HEK293 (cell line): ENCODE data around the gene RPS6KA4.

Source experiments
- CTCF ChIA-PET: fragments of 350-600 bp; formaldehyde crosslinking; extraction: SDS; loops from one replicate; lab custom pipeline; 2021; ENCODE audit warnings: antibody characterized with exemption; lab: Yijun Ruan, JAX
- POLR2A ChIA-PET: fragments of 300-600 bp; formaldehyde crosslinking; extraction: SDS; loops from one replicate; lab custom pipeline; 2020; ENCODE audit warnings: antibody characterized with exemption, inconsistent platforms; lab: Yijun Ruan, JAX
- H3K27ac ChIP-seq: fragments of 200-500 bp; sonication (Bioruptor generic); 2 replicates; pipeline ENCODE4 v1.5.1; 2014; ENCODE audit warnings: low read depth, low read length, control low read depth, inconsistent platforms; ENCODE audit errors: extremely low read depth
- H3K36me3 ChIP-seq, 2 experiments: fragments of 200-500 bp in 1 of 2; sonication (Bioruptor generic) in 1 of 2; 1 replicate in 1 of 2; 2 replicates in 1 of 2; pipeline ENCODE4 v1.5.1; 2014 to 2017; ENCODE audit warnings: inconsistent platforms in 2 of 2, low read length in 2 of 2; ENCODE audit not compliant: control insufficient read depth in 2 of 2, insufficient read depth in 1 of 2
- H3K4me1 ChIP-seq: fragments of 200-500 bp; sonication (Bioruptor generic); 2 replicates; pipeline ENCODE4 v1.5.1; 2014; ENCODE audit warnings: mild to moderate bottlenecking, low read length, inconsistent platforms; ENCODE audit not compliant: control insufficient read depth, insufficient read depth
- H3K4me3 ChIP-seq: 2 replicates; pipeline ENCODE4 v1.5.1; 2011; ENCODE audit warnings: low read depth, mild to moderate bottlenecking, control low read depth, low read length, moderate library complexity
- H3K9me3 ChIP-seq: fragments of 200-500 bp; sonication (Bioruptor generic); 2 replicates; pipeline ENCODE4 v1.5.1; 2014; ENCODE audit warnings: low read depth, low read length, inconsistent platforms; ENCODE audit not compliant: control insufficient read depth, insufficient read depth
- GLI4 ChIP-seq: fragments of 450-650 bp; formaldehyde crosslinking; IDR thresholded peaks from 2 replicates; pipeline ENCODE4 v1.5.1; 2016; ENCODE audit warnings: missing biosample characterization, missing genetic modification characterization
- GLIS1 ChIP-seq: fragments of 450-650 bp; formaldehyde crosslinking; IDR thresholded peaks from 2 replicates; pipeline ENCODE4 v1.5.1; 2016; ENCODE audit warnings: missing biosample characterization, missing genetic modification characterization
- GLIS2 ChIP-seq: fragments of 450-650 bp; formaldehyde crosslinking; IDR thresholded peaks from 2 replicates; pipeline ENCODE4 v1.5.1; 2016; ENCODE audit warnings: missing biosample characterization, missing genetic modification characterization
- IKZF3 ChIP-seq: fragments of 450-650 bp; IDR thresholded peaks from 2 replicates; pipeline ENCODE4 v1.5.0; 2018; ENCODE audit warnings: missing biosample characterization, mild to moderate bottlenecking, missing genetic modification characterization, moderate library complexity
- PRDM1 ChIP-seq: fragments of 450-650 bp; formaldehyde crosslinking; IDR thresholded peaks from 2 replicates; pipeline ENCODE4; 2016; ENCODE audit warnings: missing biosample characterization, missing genetic modification characterization
- SP2 ChIP-seq: fragments of 450-650 bp; formaldehyde crosslinking; IDR thresholded peaks from 2 replicates; pipeline ENCODE4 v1.5.1; 2016; ENCODE audit warnings: missing biosample characterization, missing genetic modification characterization
- SP3 ChIP-seq: fragments of 450-650 bp; formaldehyde crosslinking; IDR thresholded peaks from 2 replicates; pipeline ENCODE4 v1.5.1; 2016; ENCODE audit warnings: missing biosample characterization, missing genetic modification characterization
- TRIM28 ChIP-seq: IDR thresholded peaks from 2 replicates; pipeline ENCODE4 v1.6.1; 2011; ENCODE audit warnings: low read length, control low read depth, borderline replicate concordance
- YY2 ChIP-seq: fragments of 450-650 bp; formaldehyde crosslinking; IDR thresholded peaks from 2 replicates; pipeline ENCODE4 v1.5.1; 2016; ENCODE audit warnings: missing biosample characterization, missing genetic modification characterization
- ZBTB11 ChIP-seq: fragments of 450-650 bp; formaldehyde crosslinking; conservative IDR thresholded peaks from 2 replicates; pipeline ENCODE4 v1.5.1; 2016; ENCODE audit warnings: low read depth, missing biosample characterization, missing genetic modification characterization
- ZBTB17 ChIP-seq: fragments of 450-650 bp; formaldehyde crosslinking; IDR thresholded peaks from 2 replicates; pipeline ENCODE4 v1.5.1; 2016; ENCODE audit warnings: missing biosample characterization, missing genetic modification characterization
- ZBTB48 ChIP-seq: fragments of 450-650 bp; formaldehyde crosslinking; IDR thresholded peaks from 2 replicates; pipeline ENCODE4 v1.5.1; 2016; ENCODE audit warnings: missing biosample characterization, missing genetic modification characterization
- ZNF114 ChIP-seq: fragments of 450-650 bp; formaldehyde crosslinking; IDR thresholded peaks from 2 replicates; pipeline ENCODE4 v1.5.0; 2017; ENCODE audit warnings: missing biosample characterization, missing genetic modification characterization
- ZNF19 ChIP-seq: fragments of 450-650 bp; formaldehyde crosslinking; IDR thresholded peaks from 2 replicates; pipeline ENCODE4; 2016; ENCODE audit warnings: missing biosample characterization, missing genetic modification characterization, low read depth
- ZNF211 ChIP-seq: fragments of 450-650 bp; formaldehyde crosslinking; IDR thresholded peaks from 2 replicates; pipeline ENCODE4 v1.5.1; 2016; ENCODE audit warnings: low read depth, missing biosample characterization, missing genetic modification characterization
- ZNF341 ChIP-seq: fragments of 450-650 bp; formaldehyde crosslinking; IDR thresholded peaks from 2 replicates; pipeline ENCODE4; 2016; ENCODE audit warnings: low read depth, missing biosample characterization, missing genetic modification characterization
- ZNF391 ChIP-seq: fragments of 450-650 bp; formaldehyde crosslinking; IDR thresholded peaks from 2 replicates; pipeline ENCODE4 v1.5.1; 2016; ENCODE audit warnings: low read depth, missing biosample characterization, missing genetic modification characterization, borderline replicate concordance
- ZNF394 ChIP-seq: fragments of 450-650 bp; formaldehyde crosslinking; IDR thresholded peaks from 2 replicates; pipeline ENCODE4 v1.5.1; 2016; ENCODE audit warnings: missing biosample characterization, missing genetic modification characterization, mild to moderate bottlenecking, moderate library complexity, borderline replicate concordance
- ZNF488 ChIP-seq: fragments of 450-650 bp; formaldehyde crosslinking; IDR thresholded peaks from 2 replicates; pipeline ENCODE4 v1.5.1; 2016; ENCODE audit warnings: missing biosample characterization, missing genetic modification characterization
- ZNF561 ChIP-seq: fragments of 450-650 bp; IDR thresholded peaks from 2 replicates; pipeline ENCODE4 v1.5.1; 2018; ENCODE audit warnings: missing biosample characterization, missing genetic modification characterization, borderline replicate concordance
- ZNF600 ChIP-seq: fragments of 450-650 bp; formaldehyde crosslinking; IDR thresholded peaks from 2 replicates; pipeline ENCODE4 v1.5.1; 2016; ENCODE audit warnings: missing biosample characterization, missing genetic modification characterization
- ZNF670 ChIP-seq: fragments of 450-650 bp; formaldehyde crosslinking; IDR thresholded peaks from 2 replicates; pipeline ENCODE4 v1.5.1; 2016; ENCODE audit warnings: missing biosample characterization, missing genetic modification characterization, low read depth
- TF ChIP-seq, protein P1 (sequence below): fragments of 450-650 bp; formaldehyde crosslinking; IDR thresholded peaks from 2 replicates; pipeline ENCODE4 v1.5.1; 2016; ENCODE audit warnings: missing biosample characterization, missing genetic modification characterization

Gene RPS6KA4

GRCh38 chr11:64372021-64372420 is 13.1 kb downstream of the RPS6KA4 start:
- TF ChIP-seq ZNF391 (tag by site-specific recombination), result no peak
- 0 out of 2 replicates have a peak, but pooled peaks have one; percentile 21 for TF ChIP-seq GLIS2 (tag by site-specific recombination)

DNA sequence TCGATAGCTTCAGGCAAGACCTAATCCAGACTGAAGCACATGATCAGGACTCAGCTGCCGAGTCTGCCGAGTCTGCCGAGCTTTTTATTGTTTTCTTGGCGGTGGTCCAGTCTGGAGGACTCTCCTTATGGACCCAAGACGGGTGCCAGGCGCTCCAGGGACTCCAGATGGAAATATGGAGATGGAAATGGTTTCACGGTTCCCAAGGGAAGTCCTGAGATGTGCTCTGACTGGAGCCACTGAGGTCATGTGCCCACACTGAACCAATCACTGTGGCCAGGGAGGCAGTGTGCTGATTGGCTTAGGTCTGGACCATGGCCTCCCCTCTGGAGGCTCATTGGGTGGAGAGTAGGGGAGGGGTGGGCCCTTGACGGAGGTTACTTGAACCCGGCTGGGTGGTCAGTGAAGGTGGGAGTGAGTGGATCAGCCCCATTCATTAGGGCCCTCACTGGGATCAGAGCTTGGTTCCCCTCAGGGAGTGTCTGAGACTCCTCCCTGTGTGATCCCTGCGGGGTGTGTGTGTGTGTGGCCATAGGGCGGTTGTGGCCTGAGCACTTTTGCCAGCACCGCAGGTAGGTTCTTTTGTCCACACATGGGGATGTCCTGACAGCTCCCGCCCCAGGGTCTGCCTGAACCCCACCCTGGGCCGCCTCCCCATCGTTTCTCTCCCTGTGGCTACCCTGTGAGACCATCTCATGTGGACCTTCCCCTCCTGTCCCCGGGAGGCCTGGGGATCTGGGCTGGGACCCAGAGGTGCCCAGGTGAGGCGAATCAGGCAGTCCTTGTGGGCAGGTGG is 14.0 kb downstream of the RPS6KA4 start:
- POLR2A ChIA-PET, result interaction anchor here (1.2 kb wide), 1 partner anchor 55 kb away, joined by 4 read pairs; the partner anchor contains the start of gene PRDX5
- Histone ChIP-seq H3K9me3 (no peaks in the 10 kb centered on the region), H3K27ac (no peak overlapping the region), H3K4me3 (no peak overlapping the region), H3K4me1 (no peaks in the 10 kb centered on the region), H3K36me3 (peaks cover 0 to 13% of the 10 kb centered on the region in 2 experiments; a peak in 1 of 3 replicates)
- CTCF ChIA-PET, result interaction anchor here (0.6 to 1.7 kb wide), 2 partner anchors 37 to 77 kb away, joined by 3 to 5 read pairs; no protein-coding TSS in a partner anchor
- 0 out of 2 replicates have a peak, but pooled peaks have one; percentile 6 for TF ChIP-seq ZNF561
- TF ChIP-seq GLIS1 (tag by site-specific recombination), result peak; percentile 23
- no peak for TF ChIP-seq ZNF211
- no peak for TF ChIP-seq GLI4 (tag by site-specific recombination)
- TF ChIP-seq ZBTB17, result peak; percentile 86
- peak; percentile 67 for TF ChIP-seq ZNF341 (tag by site-specific recombination)
- peak; percentile 65 for TF ChIP-seq IKZF3
- TF ChIP-seq SP2 (tag by site-specific recombination), result peak; percentile 57
- TF ChIP-seq SP3, result peak; percentile 58; the same call in 1 of the 2 replicates
- no peak for TF ChIP-seq ZNF488 (tag by site-specific recombination)
- peak; percentile 64 for TF ChIP-seq GLIS2 (tag by site-specific recombination)
- TF ChIP-seq ZBTB48 (tag by site-specific recombination), result 0 out of 2 replicates have a peak, but pooled peaks have one; percentile 18
- TF ChIP-seq, protein P1, sequence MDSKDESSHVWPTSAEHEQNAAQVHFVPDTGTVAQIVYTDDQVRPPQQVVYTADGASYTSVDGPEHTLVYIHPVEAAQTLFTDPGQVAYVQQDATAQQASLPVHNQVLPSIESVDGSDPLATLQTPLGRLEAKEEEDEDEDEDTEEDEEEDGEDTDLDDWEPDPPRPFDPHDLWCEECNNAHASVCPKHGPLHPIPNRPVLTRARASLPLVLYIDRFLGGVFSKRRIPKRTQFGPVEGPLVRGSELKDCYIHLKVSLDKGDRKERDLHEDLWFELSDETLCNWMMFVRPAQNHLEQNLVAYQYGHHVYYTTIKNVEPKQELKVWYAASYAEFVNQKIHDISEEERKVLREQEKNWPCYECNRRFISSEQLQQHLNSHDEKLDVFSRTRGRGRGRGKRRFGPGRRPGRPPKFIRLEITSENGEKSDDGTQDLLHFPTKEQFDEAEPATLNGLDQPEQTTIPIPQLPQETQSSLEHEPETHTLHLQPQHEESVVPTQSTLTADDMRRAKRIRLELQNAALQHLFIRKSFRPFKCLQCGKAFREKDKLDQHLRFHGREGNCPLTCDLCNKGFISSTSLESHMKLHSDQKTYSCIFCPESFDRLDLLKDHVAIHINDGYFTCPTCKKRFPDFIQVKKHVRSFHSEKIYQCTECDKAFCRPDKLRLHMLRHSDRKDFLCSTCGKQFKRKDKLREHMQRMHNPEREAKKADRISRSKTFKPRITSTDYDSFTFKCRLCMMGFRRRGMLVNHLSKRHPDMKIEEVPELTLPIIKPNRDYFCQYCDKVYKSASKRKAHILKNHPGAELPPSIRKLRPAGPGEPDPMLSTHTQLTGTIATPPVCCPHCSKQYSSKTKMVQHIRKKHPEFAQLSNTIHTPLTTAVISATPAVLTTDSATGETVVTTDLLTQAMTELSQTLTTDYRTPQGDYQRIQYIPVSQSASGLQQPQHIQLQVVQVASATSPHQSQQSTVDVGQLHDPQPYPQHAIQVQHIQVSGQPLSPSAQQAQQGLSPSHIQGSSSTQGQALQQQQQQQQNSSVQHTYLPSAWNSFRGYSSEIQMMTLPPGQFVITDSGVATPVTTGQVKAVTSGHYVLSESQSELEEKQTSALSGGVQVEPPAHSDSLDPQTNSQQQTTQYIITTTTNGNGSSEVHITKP (tag by site-specific recombination), result peak; percentile 89

More at GRCh38 chr11:64372021-64372420, 13.1 kb downstream of the RPS6KA4 start:
- no peaks in the 10 kb centered on the region for H3K9me3 ChIP-seq
- ChIA-PET POLR2A (no interaction called here), CTCF (interaction anchor here (0.7 to 1.7 kb wide), 2 partner anchors 16 to 78 kb away, joined by 3 to 5 read pairs; no protein-coding TSS in a partner anchor)
- no peaks in the 10 kb centered on the region for H3K4me1 ChIP-seq
- H3K27ac ChIP-seq, result no peak overlapping the region
- peaks cover 0 to 18% of the 10 kb centered on the region in 2 experiments; a peak in 1 of 3 replicates for H3K36me3 ChIP-seq
- no peak overlapping the region for H3K4me3 ChIP-seq

DNA sequence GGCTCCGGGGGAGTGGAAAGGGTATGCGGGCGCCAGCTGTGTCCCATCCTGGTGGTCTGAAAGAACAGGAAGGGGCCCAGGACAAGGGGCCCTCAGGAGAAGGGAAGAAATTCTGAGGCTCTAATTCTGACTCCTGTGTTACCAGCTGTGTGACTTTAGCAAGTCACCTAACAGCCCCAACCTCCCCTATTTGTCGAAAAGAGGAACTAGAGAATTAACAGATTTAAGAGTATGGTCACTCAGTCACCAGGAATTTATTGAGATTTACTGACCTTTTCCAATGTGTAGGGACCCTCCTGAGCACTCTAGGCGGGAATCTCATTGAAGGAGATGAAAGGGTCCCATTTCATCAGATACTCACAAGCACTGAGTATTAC is 14.6 kb downstream of the RPS6KA4 start:
- H3K27ac ChIP-seq, result no peak overlapping the region
- no peaks in the 10 kb centered on the region for H3K4me1 ChIP-seq
- peaks cover 0 to 11% of the 10 kb centered on the region in 2 experiments; a peak in 1 of 3 replicates for H3K36me3 ChIP-seq
- ChIA-PET POLR2A (interaction anchor here (1.2 kb wide), 1 partner anchor 56 kb away, joined by 4 read pairs; the partner anchor contains the start of gene PRDX5), CTCF (interaction anchor here (1.1 to 1.7 kb wide), 2 partner anchors 76 to 123 kb away, joined by 3 to 5 read pairs; partner anchors contain the start of gene PLCB3)
- H3K9me3 ChIP-seq, result no peaks in the 10 kb centered on the region
- no peak overlapping the region for H3K4me3 ChIP-seq
- TF ChIP-seq ZNF394 (tag by site-specific recombination), result no peak
- no peak for TF ChIP-seq ZNF670 (tag by site-specific recombination)
- no peak for TF ChIP-seq YY2 (tag by site-specific recombination)
- no peak for TF ChIP-seq ZNF114
- TF ChIP-seq ZNF600 (tag by site-specific recombination), result no peak
- TF ChIP-seq ZBTB11 (tag by site-specific recombination), result no peak
- no peak for TF ChIP-seq TRIM28
- no peak for TF ChIP-seq PRDM1 (tag by site-specific recombination)
- TF ChIP-seq ZNF19 (tag by site-specific recombination), result no peak
